Endothelial cell (in vitro differentiated cells): ENCODE measurements around the gene PPP1R26. TPM values are rescaled to one million over a fixed set of nuclear protein-coding genes. Genes with fewer than 3 reads are reported as not detected.
"Not testable (repeated sequence)": the region's sequence is repeated elsewhere in the genome, so short reads cannot be mapped to it uniquely, and the experiment has no call there.

Experiments
- DNase-seq: peaks from one replicate; pipeline ENCODE4 v3.0.0; 2021; ENCODE audit warnings: low spot score
- H3K27ac Mint-ChIP-seq: one replicate; pipeline ENCODE4 v1.8.0; 2021; ENCODE audit warnings: mixed read lengths, inconsistent platforms; ENCODE audit not compliant: unreplicated experiment
- H3K27me3 Mint-ChIP-seq: one replicate; pipeline ENCODE4 v1.8.0; 2021; ENCODE audit warnings: mild to moderate bottlenecking, moderate library complexity, mixed read lengths, inconsistent platforms; ENCODE audit not compliant: unreplicated experiment
- H3K36me3 Mint-ChIP-seq: one replicate; pipeline ENCODE4 v1.8.0; 2021; ENCODE audit warnings: mild to moderate bottlenecking, low read depth, mixed read lengths, inconsistent platforms; ENCODE audit not compliant: unreplicated experiment
- H3K4me1 Mint-ChIP-seq: one replicate; pipeline ENCODE4 v1.8.0; 2021; ENCODE audit warnings: mild to moderate bottlenecking, mixed read lengths, inconsistent platforms; ENCODE audit not compliant: unreplicated experiment
- H3K4me3 Mint-ChIP-seq: one replicate; pipeline ENCODE4 v1.8.0; 2021; ENCODE audit warnings: mild to moderate bottlenecking, mixed read lengths, inconsistent platforms; ENCODE audit not compliant: unreplicated experiment
- H3K9me3 Mint-ChIP-seq: one replicate; pipeline ENCODE4 v1.8.0; 2021; ENCODE audit warnings: mixed read lengths, inconsistent platforms; ENCODE audit not compliant: unreplicated experiment
- CTCF ChIP-seq: fragments of 200-600 bp; sonication (generic); IDR thresholded peaks from one replicate; pipeline ENCODE4 v1.5.0; 2021; ENCODE audit warnings: antibody characterized with exemption; ENCODE audit not compliant: unreplicated experiment
- total RNA-seq: library from RNA; stranded (reverse); fragmentation: NEBNext Ultra II Directional; extraction: Animal tissue kit (Norgen Biotek cat#: 25700); gene quantifications from one replicate; pipeline ENCODE4 v1.2.1, GENCODE V29; 2021; ENCODE audit not compliant: unreplicated experiment

PPP1R26 gene
- total RNA-seq, 1 donor from 2014 or later = 21.5 TPM

- no peak overlapping the region for H3K27ac Mint-ChIP-seq
- H3K4me1 Mint-ChIP-seq = no peaks in the 10 kb centered on the region
- no peak for DNase-seq
- no peaks in the 10 kb centered on the region for H3K9me3 Mint-ChIP-seq
- no peaks in the 10 kb centered on the region for H3K36me3 Mint-ChIP-seq
- no peak for TF ChIP-seq CTCF
- H3K4me3 Mint-ChIP-seq = no peak overlapping the region
- no peaks in the 10 kb centered on the region for H3K27me3 Mint-ChIP-seq
These were observed 30.9 kb upstream of the PPP1R26 start for GRCh38 chr9:135448663-135449100.

- not testable (repeated sequence) for H3K27ac Mint-ChIP-seq, H3K36me3 Mint-ChIP-seq, H3K4me1 Mint-ChIP-seq, H3K4me3 Mint-ChIP-seq, DNase-seq, H3K9me3 Mint-ChIP-seq, H3K27me3 Mint-ChIP-seq
These were observed 30.1 kb upstream of the PPP1R26 start for GRCh38 chr9:135449532-135449931.

- no peaks in the 10 kb centered on the region for H3K36me3 Mint-ChIP-seq
- no peak overlapping the region for H3K4me3 Mint-ChIP-seq
- no peaks in the 10 kb centered on the region for H3K27me3 Mint-ChIP-seq
- H3K27ac Mint-ChIP-seq = no peak overlapping the region
- no peak for DNase-seq
- no peak for TF ChIP-seq CTCF
- H3K9me3 Mint-ChIP-seq = no peaks in the 10 kb centered on the region
- H3K4me1 Mint-ChIP-seq = no peaks in the 10 kb centered on the region
These were observed 28.6 kb upstream of the PPP1R26 start for GRCh38 chr9:135450956-135451355.

GRCh38 chr9:135451909-135452308 lies 27.7 kb upstream of the PPP1R26 start:
- H3K27ac Mint-ChIP-seq, DNase-seq, H3K27me3 Mint-ChIP-seq, H3K36me3 Mint-ChIP-seq, H3K9me3 Mint-ChIP-seq, H3K4me1 Mint-ChIP-seq, H3K4me3 Mint-ChIP-seq: not testable (repeated sequence)

- no peak for DNase-seq
- no peak overlapping the region for H3K4me3 Mint-ChIP-seq
- no peak overlapping the region for H3K27ac Mint-ChIP-seq
- H3K27me3 Mint-ChIP-seq = no peaks in the 10 kb centered on the region
- no peak for TF ChIP-seq CTCF
- H3K4me1 Mint-ChIP-seq = no peaks in the 10 kb centered on the region
- no peaks in the 10 kb centered on the region for H3K9me3 Mint-ChIP-seq
- H3K36me3 Mint-ChIP-seq = no peaks in the 10 kb centered on the region
These were observed 24.8 kb upstream of the PPP1R26 start for GRCh38 chr9:135454737-135455136.

GRCh38 chr9:135455401-135456030 lies 24.1 kb upstream of the PPP1R26 start:
- H3K4me3 Mint-ChIP-seq = no peak overlapping the region
- no peak for TF ChIP-seq CTCF
- H3K27me3 Mint-ChIP-seq = no peaks in the 10 kb centered on the region
- H3K27ac Mint-ChIP-seq = no peak overlapping the region
- DNase-seq = no peak
- no peaks in the 10 kb centered on the region for H3K9me3 Mint-ChIP-seq
- H3K36me3 Mint-ChIP-seq = no peaks in the 10 kb centered on the region
- H3K4me1 Mint-ChIP-seq = no peaks in the 10 kb centered on the region
